Ectodermal cell (in vitro differentiated cells): ENCODE data around the gene CNST.
"Not testable (repeated sequence)": the region's sequence is repeated elsewhere in the genome, so short reads cannot be mapped to it uniquely, and the experiment has no call there.

ENCODE experiments used
- H3K27ac ChIP-seq: 2 replicates; pipeline ENCODE4 v1.7.0; 2013; ENCODE audit warnings: mild to moderate bottlenecking, low read depth, low read length; ENCODE audit not compliant: insufficient read depth, poor library complexity, severe bottlenecking
- H3K27me3 ChIP-seq: 2 replicates; pipeline ENCODE4 v1.7.0; 2013; ENCODE audit warnings: mild to moderate bottlenecking, low read length; ENCODE audit not compliant: insufficient read depth, control insufficient read depth, poor library complexity, severe bottlenecking
- H3K36me3 ChIP-seq: one replicate; pipeline ENCODE4 v1.7.0; 2013; ENCODE audit warnings: low read length; ENCODE audit not compliant: control insufficient read depth, insufficient read depth
- H3K4me1 ChIP-seq: one replicate; pipeline ENCODE4 v1.7.0; 2013; ENCODE audit warnings: low read length; ENCODE audit not compliant: control insufficient read depth, insufficient read depth
- H3K4me3 ChIP-seq: 2 replicates; pipeline ENCODE4 v1.7.0; 2013; ENCODE audit warnings: low read depth, low read length, control low read depth; ENCODE audit not compliant: insufficient read depth
- H3K9me3 ChIP-seq: 2 replicates; pipeline ENCODE4 v1.7.0; 2013; ENCODE audit warnings: mild to moderate bottlenecking, low read length, moderate library complexity; ENCODE audit not compliant: control insufficient read depth
- WGBS, 2 experiments: methylation state at CpG; one replicate each; pipeline ENCODE4 v1.1.7; 2013; ENCODE audit warnings: missing lambda C conversion rate in 2 of 2; 5-methylcytosine and 5-hydroxymethylcytosine counted together

Gene CNST

GRCh38 chr1:246698466-246699094, 132.3 kb downstream of the CNST start:
- Histone ChIP-seq H3K27me3 (no peaks in the 10 kb centered on the region), H3K9me3 (no peaks in the 10 kb centered on the region), H3K4me1 (no peaks in the 10 kb centered on the region), H3K27ac (no peak overlapping the region), H3K4me3 (no peak overlapping the region), H3K36me3 (no peaks in the 10 kb centered on the region)
- WGBS, 2 experiments = 87 to 91% methylated on average over 8 of the region's 8 CpGs

GRCh38 chr1:246699095-246699735, 133.0 kb downstream of the CNST start:
- H3K27ac ChIP-seq = no peak overlapping the region
- H3K36me3 ChIP-seq = no peaks in the 10 kb centered on the region
- H3K4me1 ChIP-seq = no peaks in the 10 kb centered on the region
- H3K27me3 ChIP-seq = no peaks in the 10 kb centered on the region
- no peaks in the 10 kb centered on the region for H3K9me3 ChIP-seq
- 18 to 21% methylated on average over 18 of the region's 18 CpGs for WGBS, 2 experiments
- no peak overlapping the region for H3K4me3 ChIP-seq

GRCh38 chr1:246703581-246703980, 137.3 kb downstream of the CNST start:
- no peaks in the 10 kb centered on the region for H3K36me3 ChIP-seq
- H3K4me1 ChIP-seq = no peaks in the 10 kb centered on the region
- H3K27ac ChIP-seq = no peak overlapping the region
- no peaks in the 10 kb centered on the region for H3K9me3 ChIP-seq
- H3K4me3 ChIP-seq = no peak overlapping the region
- WGBS, 2 experiments = 89 to 90% methylated on average over 8 of the region's 8 CpGs
- no peaks in the 10 kb centered on the region for H3K27me3 ChIP-seq

GRCh38 chr1:246705368-246705767, 139.1 kb downstream of the CNST start:
- Histone ChIP-seq H3K4me1 (no peaks in the 10 kb centered on the region), H3K27me3 (no peaks in the 10 kb centered on the region), H3K9me3 (no peaks in the 10 kb centered on the region), H3K27ac (no peak overlapping the region), H3K4me3 (no peak overlapping the region), H3K36me3 (no peaks in the 10 kb centered on the region)
- 89 to 96% methylated on average over 3 of the region's 3 CpGs for WGBS, 2 experiments

GRCh38 chr1:246708166-246708565, 141.9 kb downstream of the CNST start:
- H3K36me3 ChIP-seq = no peaks in the 10 kb centered on the region
- no peaks in the 10 kb centered on the region for H3K4me1 ChIP-seq
- no peaks in the 10 kb centered on the region for H3K27me3 ChIP-seq
- no peaks in the 10 kb centered on the region for H3K9me3 ChIP-seq
- H3K4me3 ChIP-seq = no peak overlapping the region
- no peak overlapping the region for H3K27ac ChIP-seq
- WGBS, 2 experiments = 82 to 83% methylated on average over 6 of the region's 6 CpGs

GRCh38 chr1:246709196-246709595, 142.9 kb downstream of the CNST start:
- Histone ChIP-seq H3K27ac (no peak overlapping the region), H3K27me3 (no peaks in the 10 kb centered on the region), H3K4me3 (no peak overlapping the region), H3K9me3 (peaks cover 2% of the 10 kb centered on the region), H3K4me1 (no peaks in the 10 kb centered on the region), H3K36me3 (no peaks in the 10 kb centered on the region)
- WGBS, 2 experiments = 91 to 94% methylated on average over 4 of the region's 4 CpGs

GRCh38 chr1:246709835-246710234, 143.6 kb downstream of the CNST start:
- peaks cover 2% of the 10 kb centered on the region for H3K9me3 ChIP-seq
- no peak overlapping the region for H3K27ac ChIP-seq
- H3K4me1 ChIP-seq = no peaks in the 10 kb centered on the region
- WGBS, 2 experiments = 79 to 83% methylated on average over 2 of the region's 2 CpGs
- no peak overlapping the region for H3K4me3 ChIP-seq
- H3K27me3 ChIP-seq = no peaks in the 10 kb centered on the region
- H3K36me3 ChIP-seq = no peaks in the 10 kb centered on the region

GRCh38 chr1:246711548-246712003, 145.3 kb downstream of the CNST start:
- Histone ChIP-seq H3K36me3 (no peaks in the 10 kb centered on the region), H3K27me3 (no peaks in the 10 kb centered on the region), H3K9me3 (peaks cover 2% of the 10 kb centered on the region), H3K27ac (no peak overlapping the region), H3K4me3 (no peak overlapping the region), H3K4me1 (no peaks in the 10 kb centered on the region)
- 82 to 83% methylated on average over 3 of the region's 3 CpGs for WGBS, 2 experiments

GRCh38 chr1:246712428-246712827, 146.2 kb downstream of the CNST start:
- not testable (repeated sequence) for H3K4me3 ChIP-seq, H3K9me3 ChIP-seq, H3K4me1 ChIP-seq, H3K27ac ChIP-seq, H3K27me3 ChIP-seq, H3K36me3 ChIP-seq
- 85 to 92% methylated on average over 5 of the region's 5 CpGs for WGBS, 2 experiments
